Ascending aorta (tissue), 2 donors: ENCODE results near the gene SPRY4. TPM values are rescaled to one million over a fixed set of nuclear protein-coding genes. Genes with fewer than 3 reads are reported as not detected.

Experiments used
- DNase-seq, 2 donors: peaks; one replicate each; pipeline ENCODE4 v3.0.0-alpha.2; 2019; ENCODE audit warnings: low spot score in 2 of 2
- H3K27ac ChIP-seq, 2 donors: fragments of 200-600 bp; sonication (generic); one replicate each; pipeline ENCODE4 v1.5.1; 2016 to 2017; ENCODE audit warnings: mild to moderate bottlenecking in 1 of 2
- H3K27me3 ChIP-seq: fragments of 200-600 bp; sonication (generic); one replicate; pipeline ENCODE4 v1.5.1; 2017
- H3K36me3 ChIP-seq, 2 donors: fragments of 200-600 bp; sonication (generic); one replicate each; pipeline ENCODE4 v1.5.1; 2016
- H3K4me1 ChIP-seq, 2 donors: fragments of 200-600 bp; sonication (generic); one replicate each; pipeline ENCODE4 v1.5.1; 2016 to 2017; ENCODE audit warnings: mild to moderate bottlenecking in 1 of 2
- H3K4me3 ChIP-seq, 2 donors: fragments of 200-600 bp; sonication (generic); one replicate each; pipeline ENCODE4 v1.5.1; 2016 to 2017; ENCODE audit warnings: mild to moderate bottlenecking in 1 of 2
- H3K9me3 ChIP-seq, 2 donors: fragments of 200-600 bp; sonication (generic); one replicate each; pipeline ENCODE4 v1.5.1; 2016
- CTCF ChIP-seq, 3 experiments: fragments of 200-600 bp in 2 of 3; fragments of 450-650 bp in 1 of 3; sonication (generic) in 2 of 3; IDR thresholded peaks; one replicate each; pipeline ENCODE4 v1.5.1; 2016 to 2019; ENCODE audit warnings: antibody characterized with exemption in 3 of 3, mild to moderate bottlenecking in 1 of 3, moderate library complexity in 1 of 3
- intact Hi-C: fragments of 100-400 bp; cut with DNase I; formaldehyde crosslinking; loops from one replicate; pipeline ENCODE4 v1.15.1; 2023
- total RNA-seq: library from RNA; depleted of rRNA; stranded (reverse); fragments of >200 nt; gene quantifications from one replicate; pipeline ENCODE4 v1.1.0, GENCODE V29; 2016

SPRY4 gene
- total RNA-seq, 1 donor from 2014 or later, result 111 TPM

- Histone ChIP-seq H3K4me3 (no peak overlapping the region), H3K9me3 (no peaks in the 10 kb centered on the region), H3K4me1 (peaks cover 9 to 43% of the 10 kb centered on the region in 2 donors), H3K27me3 (no peaks in the 10 kb centered on the region), H3K27ac (peak overlapping the region; percentile 2 to 35), H3K36me3 (peaks cover 20 to 53% of the 10 kb centered on the region in 2 donors)
- DNase-seq, result no peak
- no peak for TF ChIP-seq CTCF (IDR thresholded peaks at IDR 0.05)
- intact Hi-C loops, result no loop called here
These were observed 11.5 kb downstream of the SPRY4 start for GRCh38 chr5:142313275-142313674.

GRCh38 chr5:142312399-142312798 is 12.4 kb downstream of the SPRY4 start:
- Histone ChIP-seq H3K36me3 (peaks cover 23 to 53% of the 10 kb centered on the region in 2 donors), H3K9me3 (no peaks in the 10 kb centered on the region), H3K4me3 (no peak overlapping the region), H3K4me1 (peaks cover 9 to 36% of the 10 kb centered on the region in 2 donors), H3K27me3 (no peaks in the 10 kb centered on the region), H3K27ac (no peak overlapping the region)
- TF ChIP-seq CTCF (IDR thresholded peaks at IDR 0.05), result no peak
- DNase-seq, result no peak
- intact Hi-C loops, result no loop called here

GRCh38 chr5:142311725-142312124 is 13.1 kb downstream of the SPRY4 start:
- Histone ChIP-seq H3K27me3 (no peaks in the 10 kb centered on the region), H3K4me3 (no peak overlapping the region), H3K9me3 (no peaks in the 10 kb centered on the region), H3K36me3 (peaks cover 23 to 53% of the 10 kb centered on the region in 2 donors), H3K4me1 (peaks cover 9 to 29% of the 10 kb centered on the region in 2 donors), H3K27ac (no peak overlapping the region)
- DNase-seq, result no peak
- intact Hi-C loops, result no loop called here
- no peak for TF ChIP-seq CTCF (IDR thresholded peaks at IDR 0.05)

GRCh38 chr5:142310803-142311202 is 14.0 kb downstream of the SPRY4 start:
- Histone ChIP-seq H3K9me3 (no peaks in the 10 kb centered on the region), H3K36me3 (peaks cover 23 to 53% of the 10 kb centered on the region in 2 donors), H3K4me3 (no peak overlapping the region), H3K27me3 (no peaks in the 10 kb centered on the region), H3K4me1 (peaks cover 7 to 20% of the 10 kb centered on the region in 2 donors), H3K27ac (no peak overlapping the region)
- DNase-seq, result no peak
- intact Hi-C loops, result no loop called here
- TF ChIP-seq CTCF (IDR thresholded peaks at IDR 0.05), result no peak

- no peaks in the 10 kb centered on the region for H3K27me3 ChIP-seq
- DNase-seq, result no peak
- H3K36me3 ChIP-seq, result peaks cover 23 to 51% of the 10 kb centered on the region in 2 donors
- H3K27ac ChIP-seq, result no peak overlapping the region
- TF ChIP-seq CTCF (IDR thresholded peaks at IDR 0.05), result no peak
- intact Hi-C loops, result no loop called here
- H3K9me3 ChIP-seq, result no peaks in the 10 kb centered on the region
- peaks cover 5 to 20% of the 10 kb centered on the region in 2 donors for H3K4me1 ChIP-seq
- H3K4me3 ChIP-seq, result no peak overlapping the region
These were observed 15.0 kb downstream of the SPRY4 start for GRCh38 chr5:142309747-142310318.

- no peak for TF ChIP-seq CTCF (IDR thresholded peaks at IDR 0.05)
- H3K4me1 ChIP-seq, result peaks cover 0 to 18% of the 10 kb centered on the region in 2 donors
- no peaks in the 10 kb centered on the region for H3K9me3 ChIP-seq
- no peak for DNase-seq
- intact Hi-C loops, result no loop called here
- no peak overlapping the region for H3K4me3 ChIP-seq
- no peaks in the 10 kb centered on the region for H3K27me3 ChIP-seq
- H3K36me3 ChIP-seq, result peaks cover 17 to 36% of the 10 kb centered on the region in 2 donors
- H3K27ac ChIP-seq, result no peak overlapping the region
These were observed 16.5 kb downstream of the SPRY4 start for GRCh38 chr5:142308358-142308757.
